Peyer's patch (tissue), 4 donors: Measurements from ENCODE around the gene ADAP1.

Experiments used
- CTCF ChIP-seq, 6 experiments: fragments of 450-650 bp in 4 of 6; fragments of 200-600 bp in 2 of 6; sonication (generic) in 1 of 6; IDR thresholded peaks; one replicate each; pipeline ENCODE4 v1.5.1; 2017 to 2019; ENCODE audit warnings: antibody characterized with exemption in 6 of 6, mild to moderate bottlenecking in 3 of 6, moderate library complexity in 1 of 6
- POLR2A ChIP-seq, 2 donors: fragments of 450-650 bp; IDR thresholded peaks; one replicate each; pipeline ENCODE4 v1.5.1; 2017; ENCODE audit warnings: antibody characterized with exemption in 2 of 2, mild to moderate bottlenecking in 2 of 2, moderate library complexity in 2 of 2

DNA sequence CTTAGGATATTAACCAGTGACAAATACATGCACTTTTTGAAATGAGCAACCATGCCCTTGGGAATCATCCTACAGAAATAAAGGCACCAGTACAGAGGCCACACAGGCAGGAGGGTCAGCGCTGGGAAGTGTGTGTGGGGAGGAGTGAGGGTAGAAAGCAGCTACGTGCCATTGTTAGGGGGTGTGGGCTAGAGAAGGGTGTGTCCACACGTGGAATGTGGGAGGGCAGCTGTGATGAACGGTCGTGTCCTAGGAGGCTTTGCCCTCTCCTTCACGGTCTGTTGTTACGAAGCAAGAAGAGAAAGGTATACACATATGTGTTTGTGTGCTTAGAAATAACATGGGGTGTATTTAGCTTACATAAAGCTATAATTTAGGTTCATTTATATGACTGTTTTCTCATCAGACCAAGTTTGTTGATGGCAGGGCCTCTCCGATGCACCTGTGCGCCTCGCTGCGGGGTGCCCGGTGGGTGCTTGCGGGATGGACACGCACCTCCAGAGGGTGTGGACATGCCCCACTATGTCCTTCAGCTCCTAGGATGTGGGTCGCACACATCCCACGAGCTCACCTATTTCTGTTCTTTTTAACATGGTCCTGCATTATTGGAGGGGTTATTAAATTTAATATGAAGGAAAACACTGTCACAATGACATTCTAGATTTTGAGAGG, 95.0 kb downstream of the ADAP1 start:
- TF ChIP-seq CTCF (IDR thresholded peaks at IDR 0.05) = no peak
- TF ChIP-seq POLR2A (IDR thresholded peaks at IDR 0.05) = no peak
